Liver (tissue), 9 donors: Measurements from ENCODE around the gene ACTR1B. TPM values are rescaled to one million over a fixed set of nuclear protein-coding genes. Genes with fewer than 3 reads are reported as not detected.

Source experiments
- DNase-seq: peaks from one replicate; pipeline ENCODE4 v3.0.0-alpha.2; 2017; ENCODE audit warnings: low spot score
- H3K27ac ChIP-seq, 2 donors: one replicate each; pipeline ENCODE4 v1.7.0; 2013; ENCODE audit warnings: inconsistent platforms in 2 of 2, low read length in 2 of 2, control low read depth in 1 of 2, low read depth in 1 of 2, mild to moderate bottlenecking in 1 of 2
- H3K27me3 ChIP-seq, 4 donors: one replicate each; pipeline versions ENCODE4 v1.6.1 to v1.7.0; 2013; ENCODE audit warnings: low read length in 3 of 4, inconsistent platforms in 1 of 4, mild to moderate bottlenecking in 1 of 4, moderate library complexity in 1 of 4; ENCODE audit not compliant: control insufficient read depth in 4 of 4, insufficient read depth in 4 of 4
- H3K36me3 ChIP-seq, 4 donors: one replicate each; pipeline versions ENCODE4 v1.6.1 to v1.7.0; 2013; ENCODE audit warnings: low read length in 3 of 4, mild to moderate bottlenecking in 3 of 4, low read depth in 1 of 4, moderate library complexity in 1 of 4; ENCODE audit not compliant: control insufficient read depth in 4 of 4, insufficient read depth in 3 of 4
- H3K4me1 ChIP-seq, 4 donors: one replicate each; pipeline versions ENCODE4 v1.6.1 to v1.7.0; 2013; ENCODE audit warnings: low read length in 3 of 4, mild to moderate bottlenecking in 3 of 4, moderate library complexity in 1 of 4; ENCODE audit not compliant: control insufficient read depth in 4 of 4, insufficient read depth in 4 of 4
- H3K4me3 ChIP-seq, 3 donors: one replicate each; pipeline versions ENCODE4 v1.6.1 to v1.7.0; 2013; ENCODE audit warnings: low read length in 3 of 3, control low read depth in 1 of 3, low read depth in 1 of 3, mild to moderate bottlenecking in 1 of 3
- H3K9ac ChIP-seq, 2 donors: one replicate each; pipeline ENCODE4 v1.7.0; 2013; ENCODE audit warnings: low read length in 2 of 2, mild to moderate bottlenecking in 2 of 2, moderate library complexity in 2 of 2, control low read depth in 1 of 2, low read depth in 1 of 2
- H3K9me3 ChIP-seq, 4 donors: one replicate each; pipeline versions ENCODE4 v1.6.1 to v1.7.0; 2013; ENCODE audit warnings: low read length in 3 of 4; ENCODE audit not compliant: control insufficient read depth in 4 of 4
- EGR1 ChIP-seq, 2 donors: IDR thresholded peaks; 2 replicates each; pipeline ENCODE4 v1.6.1; 2016 to 2018; ENCODE audit warnings: antibody characterized with exemption in 2 of 2, low read depth in 2 of 2
- FOXA1 ChIP-seq: IDR thresholded peaks from 2 replicates; pipeline ENCODE4 v1.6.1; 2016; ENCODE audit warnings: antibody characterized with exemption
- FOXA2 ChIP-seq: IDR thresholded peaks from 2 replicates; pipeline ENCODE4 v1.6.1; 2016; ENCODE audit warnings: antibody characterized with exemption
- GABPA ChIP-seq, 2 donors: IDR thresholded peaks in 1 of 2; conservative IDR thresholded peaks in 1 of 2; 2 replicates each; pipeline ENCODE4 v1.6.1; 2016; ENCODE audit warnings: antibody characterized with exemption in 2 of 2, mild to moderate bottlenecking in 1 of 2, moderate library complexity in 1 of 2
- HNF4A ChIP-seq, 2 donors: conservative IDR thresholded peaks; 2 replicates each; pipeline ENCODE4 v1.6.1; 2016; ENCODE audit warnings: antibody characterized with exemption in 2 of 2, mild to moderate bottlenecking in 2 of 2
- HNF4G ChIP-seq: IDR thresholded peaks from 2 replicates; pipeline ENCODE4 v1.6.1; 2016; ENCODE audit warnings: antibody characterized with exemption
- JUND ChIP-seq, 2 donors: IDR thresholded peaks; 2 replicates each; pipeline ENCODE4 v1.6.1; 2016; ENCODE audit warnings: antibody characterized with exemption in 2 of 2
- NR2F2 ChIP-seq: IDR thresholded peaks from 2 replicates; pipeline ENCODE4 v1.6.1; 2016; ENCODE audit warnings: antibody characterized with exemption
- RAD21 ChIP-seq, 2 donors: IDR thresholded peaks; 2 replicates each; pipeline ENCODE4 v1.6.1; 2016; ENCODE audit warnings: antibody characterized with exemption in 2 of 2, mild to moderate bottlenecking in 2 of 2
- RXRA ChIP-seq, 2 donors: IDR thresholded peaks; 2 replicates each; pipeline ENCODE4 v1.6.1; 2017 to 2018; ENCODE audit warnings: antibody characterized with exemption in 2 of 2, mild to moderate bottlenecking in 1 of 2
- SP1 ChIP-seq: IDR thresholded peaks from 2 replicates; pipeline ENCODE4 v1.6.1; 2018; ENCODE audit warnings: antibody characterized with exemption, mild to moderate bottlenecking
- TAF1 ChIP-seq: conservative IDR thresholded peaks from 2 replicates; pipeline ENCODE4 v1.6.1; 2016; ENCODE audit warnings: antibody characterized with exemption, mild to moderate bottlenecking
- YY1 ChIP-seq: IDR thresholded peaks from 2 replicates; pipeline ENCODE4 v1.6.1; 2016; ENCODE audit warnings: antibody characterized with exemption, mild to moderate bottlenecking
- WGBS: extraction: QIAGEN DNeasy Blood & Tissue Kit; methylation state at CpG from one replicate; pipeline ENCODE4 v1.1.7; 2013; 5-methylcytosine and 5-hydroxymethylcytosine counted together
- polyA plus RNA-seq, 2 donors: library from polyadenylated mRNA; stranded (reverse) in 1 of 2; unstranded in 1 of 2; fragments of 200-250 nt in 1 of 2; fragments of >200 nt in 1 of 2; fragmentation: Nextera tagmentation in 1 of 2; extraction: Ambion mirVana in 1 of 2; gene quantifications; one replicate each; pipeline versions ENCODE4 v1.2.1 to v1.2.3, GENCODE V29; 2013 to 2015
- total RNA-seq, 2 donors: library from RNA; depleted of rRNA; stranded (reverse); fragments of >200 nt; gene quantifications; one replicate each; pipeline ENCODE4 v1.2.3, GENCODE V29; 2014
- TF ChIP-seq, protein P1 (sequence below): IDR thresholded peaks from 2 replicates; pipeline ENCODE4 v1.6.1; 2016; ENCODE audit warnings: antibody characterized with exemption, mild to moderate bottlenecking
- TF ChIP-seq, protein P2 (sequence below): IDR thresholded peaks from 2 replicates; pipeline ENCODE4 v1.6.1; 2016; ENCODE audit warnings: antibody characterized with exemption
- TF ChIP-seq, protein P3 (sequence below): IDR thresholded peaks from 2 replicates; pipeline ENCODE4 v1.6.1; 2016; ENCODE audit warnings: antibody characterized with exemption
- TF ChIP-seq, protein P4 (sequence below): IDR thresholded peaks from 2 replicates; pipeline ENCODE4 v1.6.1; 2016; ENCODE audit warnings: antibody characterized with exemption
- TF ChIP-seq, protein P5 (sequence below): fragments of 150-350 bp; IDR thresholded peaks from 2 replicates; pipeline ENCODE4 v1.5.1; 2017; ENCODE audit warnings: improper control_type of control experiment, low read depth, low read length; ENCODE audit not compliant: missing input control
- donor health status: healthy.
- donor health status: healthy.
- donor health status: healthy.
- donor health status: healthy.
- donor health status: healthy.

Gene ACTR1B
- total and polyA plus RNA-seq, 4 donors: 15.3 to 35.8 (median 28.8) TPM

DNA sequence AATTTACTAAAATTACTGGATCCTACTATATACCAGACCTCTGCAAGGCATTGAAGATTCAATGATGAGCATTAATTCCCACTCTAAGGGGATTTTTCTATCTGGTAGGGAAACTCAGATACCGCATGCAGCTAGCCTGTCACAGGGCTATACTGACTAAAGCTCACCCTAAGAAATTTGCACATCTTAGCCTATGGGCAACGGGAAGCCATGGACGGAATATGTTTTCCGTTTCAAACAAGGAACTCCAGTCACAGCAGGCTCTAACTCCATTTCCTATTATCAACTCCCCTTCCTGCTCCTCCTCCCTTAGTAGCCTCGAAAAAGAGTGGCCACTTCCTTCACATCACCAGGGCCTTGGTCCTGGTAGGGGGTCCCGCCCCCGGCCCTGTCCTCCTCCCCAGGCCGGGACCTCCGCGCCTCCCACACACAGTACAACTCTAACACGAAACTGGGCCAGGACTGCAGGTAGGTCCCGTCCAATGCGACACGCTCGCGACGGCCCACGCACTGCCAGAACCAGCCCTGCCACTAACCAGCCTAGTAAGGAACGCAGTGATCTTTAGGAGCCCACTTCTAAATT is 18.6 kb downstream of the ACTR1B start:
- TF ChIP-seq SP1 (no peak), EGR1 (IDR thresholded peaks at IDR 0.05; ENCODE audit: low read depth in 2 of 2) (no peak), JUND (IDR thresholded peaks at IDR 0.05) (no peak), NR2F2 (no peak), FOXA2 (no peak), HNF4G (no peak), RAD21 (IDR thresholded peaks at IDR 0.05) (no peak), TAF1 (no peak), YY1 (no peak), FOXA1 (no peak), GABPA (IDR thresholded peaks at IDR 0.05 in 1 of 2, conservative IDR thresholded peaks at IDR 0.05 in 1 of 2) (no peak), RXRA (IDR thresholded peaks at IDR 0.05) (no peak), HNF4A (conservative IDR thresholded peaks at IDR 0.05) (no peak)
- TF ChIP-seq, protein P1, sequence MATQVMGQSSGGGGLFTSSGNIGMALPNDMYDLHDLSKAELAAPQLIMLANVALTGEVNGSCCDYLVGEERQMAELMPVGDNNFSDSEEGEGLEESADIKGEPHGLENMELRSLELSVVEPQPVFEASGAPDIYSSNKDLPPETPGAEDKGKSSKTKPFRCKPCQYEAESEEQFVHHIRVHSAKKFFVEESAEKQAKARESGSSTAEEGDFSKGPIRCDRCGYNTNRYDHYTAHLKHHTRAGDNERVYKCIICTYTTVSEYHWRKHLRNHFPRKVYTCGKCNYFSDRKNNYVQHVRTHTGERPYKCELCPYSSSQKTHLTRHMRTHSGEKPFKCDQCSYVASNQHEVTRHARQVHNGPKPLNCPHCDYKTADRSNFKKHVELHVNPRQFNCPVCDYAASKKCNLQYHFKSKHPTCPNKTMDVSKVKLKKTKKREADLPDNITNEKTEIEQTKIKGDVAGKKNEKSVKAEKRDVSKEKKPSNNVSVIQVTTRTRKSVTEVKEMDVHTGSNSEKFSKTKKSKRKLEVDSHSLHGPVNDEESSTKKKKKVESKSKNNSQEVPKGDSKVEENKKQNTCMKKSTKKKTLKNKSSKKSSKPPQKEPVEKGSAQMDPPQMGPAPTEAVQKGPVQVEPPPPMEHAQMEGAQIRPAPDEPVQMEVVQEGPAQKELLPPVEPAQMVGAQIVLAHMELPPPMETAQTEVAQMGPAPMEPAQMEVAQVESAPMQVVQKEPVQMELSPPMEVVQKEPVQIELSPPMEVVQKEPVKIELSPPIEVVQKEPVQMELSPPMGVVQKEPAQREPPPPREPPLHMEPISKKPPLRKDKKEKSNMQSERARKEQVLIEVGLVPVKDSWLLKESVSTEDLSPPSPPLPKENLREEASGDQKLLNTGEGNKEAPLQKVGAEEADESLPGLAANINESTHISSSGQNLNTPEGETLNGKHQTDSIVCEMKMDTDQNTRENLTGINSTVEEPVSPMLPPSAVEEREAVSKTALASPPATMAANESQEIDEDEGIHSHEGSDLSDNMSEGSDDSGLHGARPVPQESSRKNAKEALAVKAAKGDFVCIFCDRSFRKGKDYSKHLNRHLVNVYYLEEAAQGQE: no peak
- TF ChIP-seq, protein P2, sequence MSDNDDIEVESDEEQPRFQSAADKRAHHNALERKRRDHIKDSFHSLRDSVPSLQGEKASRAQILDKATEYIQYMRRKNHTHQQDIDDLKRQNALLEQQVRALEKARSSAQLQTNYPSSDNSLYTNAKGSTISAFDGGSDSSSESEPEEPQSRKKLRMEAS: no peak
- TF ChIP-seq, protein P3, sequence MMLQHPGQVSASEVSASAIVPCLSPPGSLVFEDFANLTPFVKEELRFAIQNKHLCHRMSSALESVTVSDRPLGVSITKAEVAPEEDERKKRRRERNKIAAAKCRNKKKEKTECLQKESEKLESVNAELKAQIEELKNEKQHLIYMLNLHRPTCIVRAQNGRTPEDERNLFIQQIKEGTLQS: no peak
- TF ChIP-seq, protein P4, sequence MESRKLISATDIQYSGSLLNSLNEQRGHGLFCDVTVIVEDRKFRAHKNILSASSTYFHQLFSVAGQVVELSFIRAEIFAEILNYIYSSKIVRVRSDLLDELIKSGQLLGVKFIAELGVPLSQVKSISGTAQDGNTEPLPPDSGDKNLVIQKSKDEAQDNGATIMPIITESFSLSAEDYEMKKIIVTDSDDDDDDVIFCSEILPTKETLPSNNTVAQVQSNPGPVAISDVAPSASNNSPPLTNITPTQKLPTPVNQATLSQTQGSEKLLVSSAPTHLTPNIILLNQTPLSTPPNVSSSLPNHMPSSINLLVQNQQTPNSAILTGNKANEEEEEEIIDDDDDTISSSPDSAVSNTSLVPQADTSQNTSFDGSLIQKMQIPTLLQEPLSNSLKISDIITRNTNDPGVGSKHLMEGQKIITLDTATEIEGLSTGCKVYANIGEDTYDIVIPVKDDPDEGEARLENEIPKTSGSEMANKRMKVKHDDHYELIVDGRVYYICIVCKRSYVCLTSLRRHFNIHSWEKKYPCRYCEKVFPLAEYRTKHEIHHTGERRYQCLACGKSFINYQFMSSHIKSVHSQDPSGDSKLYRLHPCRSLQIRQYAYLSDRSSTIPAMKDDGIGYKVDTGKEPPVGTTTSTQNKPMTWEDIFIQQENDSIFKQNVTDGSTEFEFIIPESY: no peak
- TF ChIP-seq, protein P5, sequence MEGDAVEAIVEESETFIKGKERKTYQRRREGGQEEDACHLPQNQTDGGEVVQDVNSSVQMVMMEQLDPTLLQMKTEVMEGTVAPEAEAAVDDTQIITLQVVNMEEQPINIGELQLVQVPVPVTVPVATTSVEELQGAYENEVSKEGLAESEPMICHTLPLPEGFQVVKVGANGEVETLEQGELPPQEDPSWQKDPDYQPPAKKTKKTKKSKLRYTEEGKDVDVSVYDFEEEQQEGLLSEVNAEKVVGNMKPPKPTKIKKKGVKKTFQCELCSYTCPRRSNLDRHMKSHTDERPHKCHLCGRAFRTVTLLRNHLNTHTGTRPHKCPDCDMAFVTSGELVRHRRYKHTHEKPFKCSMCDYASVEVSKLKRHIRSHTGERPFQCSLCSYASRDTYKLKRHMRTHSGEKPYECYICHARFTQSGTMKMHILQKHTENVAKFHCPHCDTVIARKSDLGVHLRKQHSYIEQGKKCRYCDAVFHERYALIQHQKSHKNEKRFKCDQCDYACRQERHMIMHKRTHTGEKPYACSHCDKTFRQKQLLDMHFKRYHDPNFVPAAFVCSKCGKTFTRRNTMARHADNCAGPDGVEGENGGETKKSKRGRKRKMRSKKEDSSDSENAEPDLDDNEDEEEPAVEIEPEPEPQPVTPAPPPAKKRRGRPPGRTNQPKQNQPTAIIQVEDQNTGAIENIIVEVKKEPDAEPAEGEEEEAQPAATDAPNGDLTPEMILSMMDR: no peak
- 12% methylated on average over 19 of the region's 19 CpGs for WGBS
- H3K4me3 ChIP-seq: peak overlapping the region; percentile 43 to 90 (median 62)
- DNase-seq: no peak
- H3K27ac ChIP-seq: peak overlapping the region; percentile 97 to 99
- peaks cover 0 to 27% (median 19%) of the 10 kb centered on the region in 4 donors for H3K36me3 ChIP-seq
- peak overlapping the region; percentile 91 to 96 for H3K9ac ChIP-seq
- H3K4me1 ChIP-seq: peaks cover 3 to 16% (median 13%) of the 10 kb centered on the region in 4 donors
- no peaks in the 10 kb centered on the region for H3K9me3 ChIP-seq
- no peaks in the 10 kb centered on the region for H3K27me3 ChIP-seq
